HepG2 (cell line): ENCODE results near the gene ZNF32. TPM values are rescaled to one million over a fixed set of nuclear protein-coding genes. Genes with fewer than 3 reads are reported as not detected.

Experiments
- AGO1 ChIP-seq: fragments of 200-400 bp; formaldehyde crosslinking; IDR thresholded peaks from 2 replicates; pipeline ENCODE4 v1.6.1; 2017; ENCODE audit warnings: mild to moderate bottlenecking, low read depth, low read length, moderate library complexity; ENCODE audit not compliant: poor library complexity, severe bottlenecking
- CBFB ChIP-seq: sonication (generic); formaldehyde crosslinking; IDR thresholded peaks from 2 replicates; pipeline ENCODE4 v1.4.0; 2020; ENCODE audit warnings: missing genetic modification reagents
- CBX2 ChIP-seq, 2 experiments: fragments of 200-600 bp in 1 of 2; sonication (generic); formaldehyde crosslinking in 1 of 2; IDR thresholded peaks; 2 replicates each; pipeline versions ENCODE4 v1.7.0 to v1.8.1; 2018 to 2022; ENCODE audit warnings: low read depth in 2 of 2, low read length in 1 of 2, mild to moderate bottlenecking in 1 of 2, missing genetic modification reagents in 1 of 2
- ETV5 ChIP-seq: IDR thresholded peaks from 2 replicates; pipeline ENCODE4 v1.6.1; 2018; ENCODE audit warnings: missing biosample characterization, missing genetic modification reagents, inconsistent platforms, borderline replicate concordance
- FOSL2 ChIP-seq: sonication (generic); formaldehyde crosslinking; IDR thresholded peaks from 2 replicates; pipeline ENCODE4 v1.4.0; 2020; ENCODE audit warnings: missing genetic modification reagents
- HDAC1 ChIP-seq: sonication (generic); formaldehyde crosslinking; IDR thresholded peaks from 2 replicates; pipeline ENCODE4 v1.5.1; 2020; ENCODE audit warnings: mild to moderate bottlenecking, missing genetic modification reagents
- KDM5B ChIP-seq: sonication (generic); formaldehyde crosslinking; IDR thresholded peaks from 2 replicates; pipeline ENCODE4 v1.4.0; 2020; ENCODE audit warnings: missing genetic modification reagents, mild to moderate bottlenecking, borderline replicate concordance
- NRL ChIP-seq: sonication (generic); formaldehyde crosslinking; IDR thresholded peaks from 2 replicates; pipeline ENCODE4 v1.5.0; 2020; ENCODE audit warnings: missing genetic modification reagents, mild to moderate bottlenecking, moderate library complexity, borderline replicate concordance
- RBFOX2 ChIP-seq: fragments of 200-400 bp; formaldehyde crosslinking; IDR thresholded peaks from 2 replicates; pipeline ENCODE4 v1.6.1; 2017; ENCODE audit warnings: low read depth, mild to moderate bottlenecking, low read length
- SALL2 ChIP-seq: sonication (generic); formaldehyde crosslinking; IDR thresholded peaks from 2 replicates; pipeline ENCODE4 v1.8.1; 2023; ENCODE audit warnings: mild to moderate bottlenecking, missing genetic modification reagents, inconsistent platforms
- SMYD3 ChIP-seq: sonication (generic); formaldehyde crosslinking; IDR thresholded peaks from 2 replicates; pipeline ENCODE4 v1.8.1; 2023; ENCODE audit warnings: mild to moderate bottlenecking, missing genetic modification reagents
- SP4 ChIP-seq: sonication (generic); formaldehyde crosslinking; IDR thresholded peaks from 2 replicates; pipeline ENCODE4 v1.8.1; 2023; ENCODE audit warnings: mild to moderate bottlenecking, missing genetic modification reagents
- ZNF234 ChIP-seq: sonication (generic); formaldehyde crosslinking; conservative IDR thresholded peaks from 2 replicates; pipeline ENCODE4 v1.5.1; 2020; ENCODE audit warnings: mild to moderate bottlenecking, missing genetic modification reagents
- ZNF761 ChIP-seq: sonication (generic); formaldehyde crosslinking; conservative IDR thresholded peaks from 2 replicates; pipeline ENCODE4 v1.4.0; 2020; ENCODE audit warnings: mild to moderate bottlenecking, missing genetic modification reagents
- ZNF782 ChIP-seq: sonication (generic); formaldehyde crosslinking; IDR thresholded peaks from 2 replicates; pipeline ENCODE4 v1.4.0; 2020; ENCODE audit warnings: missing genetic modification reagents, mild to moderate bottlenecking, borderline replicate concordance
- ZSCAN25 ChIP-seq: sonication (generic); formaldehyde crosslinking; IDR thresholded peaks from 2 replicates; pipeline ENCODE4 v1.8.0; 2022; ENCODE audit warnings: mild to moderate bottlenecking, missing genetic modification reagents
- polyA plus RNA-seq, 8 experiments: library from polyadenylated mRNA; depleted of rRNA in 3 of 8; stranded (reverse) in 7 of 8; unstranded in 1 of 8; fragments of >200 nt; fragmentation: Illumina TruSeq in 4 of 8; extraction: Trizol in 4 of 8; gene quantifications; 2 replicates each; pipeline versions ENCODE4 v1.2.1 to v1.2.3, GENCODE V29; 2011 to 2016; ENCODE audit warnings: low read depth in 4 of 8, missing spikeins in 1 of 8, mixed read lengths in 1 of 8; ENCODE audit not compliant: insufficient read depth in 1 of 8
- total RNA-seq, 5 experiments: library from RNA; depleted of rRNA; stranded (reverse); fragments of >200 nt; fragmentation: Illumina TruSeq; extraction: Trizol; gene quantifications; 2 replicates each; pipeline ENCODE4 v1.2.3, GENCODE V29; 2016; ENCODE audit warnings: low read depth in 1 of 5
- TF ChIP-seq, protein P1 (sequence below): sonication (generic); formaldehyde crosslinking; IDR thresholded peaks from 2 replicates; pipeline ENCODE4 v1.5.1; 2020; ENCODE audit warnings: missing genetic modification reagents, mild to moderate bottlenecking, borderline replicate concordance
- TF ChIP-seq, protein P2 (sequence below): IDR thresholded peaks from 2 replicates; pipeline ENCODE4 v1.6.1; 2012; ENCODE audit warnings: low read length, improper control_type of control experiment
- TF ChIP-seq, protein P3 (sequence below): IDR thresholded peaks from 2 replicates; pipeline ENCODE4 v1.6.1; 2012; ENCODE audit warnings: inconsistent platforms
- TF ChIP-seq, protein P4 (sequence below): sonication (generic); formaldehyde crosslinking; IDR thresholded peaks from 2 replicates; pipeline ENCODE4 v1.8.0; 2022; ENCODE audit warnings: mild to moderate bottlenecking, missing genetic modification reagents, borderline replicate concordance

ZNF32 gene
- total and polyA plus RNA-seq, 2 of the 13 experiments (the other 11 are each of a cell fraction or from before 2014, with no cell fraction given): 12.5 to 16.9 TPM

DNA sequence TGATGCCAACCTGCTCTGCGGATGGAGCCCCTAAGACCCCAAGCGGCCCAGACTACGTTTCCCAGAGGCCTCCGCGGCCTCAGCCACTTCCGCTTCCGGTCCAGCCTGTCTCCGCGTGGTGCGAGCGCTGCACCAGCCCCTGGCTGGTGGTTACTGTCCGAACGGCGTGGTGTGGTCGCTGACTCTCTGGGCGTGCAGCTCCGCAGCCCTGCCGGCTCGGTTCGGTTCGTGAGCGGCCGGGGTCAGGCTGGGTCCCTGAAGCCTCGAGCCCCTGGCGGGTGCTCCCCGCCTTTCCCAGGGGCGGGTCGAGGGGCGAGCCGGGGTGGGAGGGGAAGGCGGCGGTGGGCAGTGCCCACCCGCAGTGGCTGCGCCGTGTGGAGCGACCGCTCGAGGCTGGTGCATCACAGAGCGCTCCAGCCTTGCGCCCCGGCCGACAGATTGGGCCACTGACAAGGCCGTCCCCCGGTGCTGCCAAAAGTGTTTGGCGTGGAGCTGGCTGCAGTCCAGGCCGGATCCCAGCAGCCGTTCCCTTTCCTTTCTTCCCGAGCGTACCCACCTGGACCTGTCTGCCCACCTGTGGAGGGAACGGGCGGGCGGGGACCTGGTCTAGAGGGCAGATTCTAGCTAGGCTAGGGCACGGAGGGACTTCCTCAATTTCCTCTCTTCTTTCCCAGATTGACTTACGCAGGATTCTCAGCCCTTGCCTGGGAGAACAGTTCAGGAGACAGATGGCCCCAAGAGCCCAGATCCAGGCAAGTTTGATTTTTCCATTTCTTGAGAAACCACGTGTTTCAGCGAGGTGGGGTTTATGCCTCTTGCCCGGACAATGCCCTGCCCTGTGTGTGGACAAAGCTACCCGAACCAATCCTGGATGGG lies 42.1 kb downstream of the ZNF32 start, which contains the start of gene ZNF485 (continued):
- TF ChIP-seq, protein P1, sequence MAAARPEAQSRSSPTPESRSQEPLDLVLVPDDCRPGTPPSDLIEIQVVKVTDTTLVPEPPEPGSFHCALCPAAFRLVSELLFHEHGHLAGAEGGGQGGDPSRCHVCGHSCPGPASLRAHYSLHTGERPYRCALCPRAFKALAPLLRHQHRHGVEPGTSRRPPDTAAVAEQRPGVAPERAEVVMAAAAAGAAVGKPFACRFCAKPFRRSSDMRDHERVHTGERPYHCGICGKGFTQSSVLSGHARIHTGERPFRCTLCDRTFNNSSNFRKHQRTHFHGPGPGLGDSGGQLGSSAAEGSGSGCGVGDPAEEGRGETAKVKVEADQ (CRISPR knock-in tag): peak; percentile 25; the same call in 1 of the 2 replicates
- TF ChIP-seq SP4 (no peak), RBFOX2 (peak; percentile 86), FOSL2 (CRISPR knock-in tag) (0 out of 2 replicates have a peak, but pooled peaks have one; percentile 8), AGO1 (no peak), ETV5 (CRISPR knock-in tag) (peak; percentile 42; the same call in 1 of the 2 replicates), CBX2 (IDR thresholded peaks at IDR 0.05; ENCODE audit: low read depth, low read length) (no peak), CBX2 (CRISPR knock-in tag; IDR thresholded peaks at IDR 0.05; ENCODE audit: low read depth) (no peak), CBFB (CRISPR knock-in tag) (no peak), ZNF761 (0 out of 2 replicates have a peak, but pooled peaks have one; percentile 30), KDM5B (CRISPR knock-in tag) (peak; percentile 77; the same call in 1 of the 2 replicates), SALL2 (CRISPR knock-in tag) (0 out of 2 replicates have a peak, but pooled peaks have one; percentile 44), NRL (0 out of 2 replicates have a peak, but pooled peaks have one; percentile 55), ZSCAN25 (0 out of 2 replicates have a peak, but pooled peaks have one; percentile 20), HDAC1 (CRISPR knock-in tag) (peak; percentile 58; the same call in 1 of the 2 replicates), SMYD3 (CRISPR knock-in tag) (no peak), ZNF234 (CRISPR knock-in tag) (0 out of 2 replicates have a peak, but pooled peaks have one; percentile 69), ZNF782 (0 out of 2 replicates have a peak, but pooled peaks have one; percentile 57)
- TF ChIP-seq, protein P2, sequence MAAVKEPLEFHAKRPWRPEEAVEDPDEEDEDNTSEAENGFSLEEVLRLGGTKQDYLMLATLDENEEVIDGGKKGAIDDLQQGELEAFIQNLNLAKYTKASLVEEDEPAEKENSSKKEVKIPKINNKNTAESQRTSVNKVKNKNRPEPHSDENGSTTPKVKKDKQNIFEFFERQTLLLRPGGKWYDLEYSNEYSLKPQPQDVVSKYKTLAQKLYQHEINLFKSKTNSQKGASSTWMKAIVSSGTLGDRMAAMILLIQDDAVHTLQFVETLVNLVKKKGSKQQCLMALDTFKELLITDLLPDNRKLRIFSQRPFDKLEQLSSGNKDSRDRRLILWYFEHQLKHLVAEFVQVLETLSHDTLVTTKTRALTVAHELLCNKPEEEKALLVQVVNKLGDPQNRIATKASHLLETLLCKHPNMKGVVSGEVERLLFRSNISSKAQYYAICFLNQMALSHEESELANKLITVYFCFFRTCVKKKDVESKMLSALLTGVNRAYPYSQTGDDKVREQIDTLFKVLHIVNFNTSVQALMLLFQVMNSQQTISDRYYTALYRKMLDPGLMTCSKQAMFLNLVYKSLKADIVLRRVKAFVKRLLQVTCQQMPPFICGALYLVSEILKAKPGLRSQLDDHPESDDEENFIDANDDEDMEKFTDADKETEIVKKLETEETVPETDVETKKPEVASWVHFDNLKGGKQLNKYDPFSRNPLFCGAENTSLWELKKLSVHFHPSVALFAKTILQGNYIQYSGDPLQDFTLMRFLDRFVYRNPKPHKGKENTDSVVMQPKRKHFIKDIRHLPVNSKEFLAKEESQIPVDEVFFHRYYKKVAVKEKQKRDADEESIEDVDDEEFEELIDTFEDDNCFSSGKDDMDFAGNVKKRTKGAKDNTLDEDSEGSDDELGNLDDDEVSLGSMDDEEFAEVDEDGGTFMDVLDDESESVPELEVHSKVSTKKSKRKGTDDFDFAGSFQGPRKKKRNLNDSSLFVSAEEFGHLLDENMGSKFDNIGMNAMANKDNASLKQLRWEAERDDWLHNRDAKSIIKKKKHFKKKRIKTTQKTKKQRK: no peak
- TF ChIP-seq, protein P3, sequence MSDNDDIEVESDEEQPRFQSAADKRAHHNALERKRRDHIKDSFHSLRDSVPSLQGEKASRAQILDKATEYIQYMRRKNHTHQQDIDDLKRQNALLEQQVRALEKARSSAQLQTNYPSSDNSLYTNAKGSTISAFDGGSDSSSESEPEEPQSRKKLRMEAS: peak; percentile 93
- TF ChIP-seq, protein P4, sequence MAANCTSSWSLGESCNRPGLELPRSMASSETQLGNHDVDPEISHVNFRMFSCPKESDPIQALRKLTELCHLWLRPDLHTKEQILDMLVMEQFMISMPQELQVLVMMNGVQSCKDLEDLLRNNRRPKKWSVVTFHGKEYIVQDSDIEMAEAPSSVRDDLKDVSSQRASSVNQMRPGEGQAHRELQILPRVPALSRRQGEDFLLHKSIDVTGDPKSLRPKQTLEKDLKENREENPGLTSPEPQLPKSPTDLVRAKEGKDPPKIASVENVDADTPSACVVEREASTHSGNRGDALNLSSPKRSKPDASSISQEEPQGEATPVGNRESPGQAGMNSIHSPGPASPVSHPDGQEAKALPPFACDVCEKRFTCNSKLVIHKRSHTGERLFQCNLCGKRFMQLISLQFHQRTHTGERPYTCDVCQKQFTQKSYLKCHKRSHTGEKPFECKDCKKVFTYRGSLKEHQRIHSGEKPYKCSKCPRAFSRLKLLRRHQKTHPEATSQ: no peak
